ENCODE data around the gene PHLDB2. TPM values are rescaled to one million over a fixed set of nuclear protein-coding genes. Genes with fewer than 3 reads are reported as not detected.

PHLDB2 gene
- total RNA-seq, 1 donor from 2014 or later: 3.4 TPM

- intact Hi-C loops (cut with micrococcal nuclease): loop anchor here (10.0 kb wide), 1 partner anchor 776 kb away; the partner anchor contains the start of gene NECTIN3
Measured at GRCh38 chr3:111850537-111850936, 8.5 kb upstream of the PHLDB2 start.

DNA sequence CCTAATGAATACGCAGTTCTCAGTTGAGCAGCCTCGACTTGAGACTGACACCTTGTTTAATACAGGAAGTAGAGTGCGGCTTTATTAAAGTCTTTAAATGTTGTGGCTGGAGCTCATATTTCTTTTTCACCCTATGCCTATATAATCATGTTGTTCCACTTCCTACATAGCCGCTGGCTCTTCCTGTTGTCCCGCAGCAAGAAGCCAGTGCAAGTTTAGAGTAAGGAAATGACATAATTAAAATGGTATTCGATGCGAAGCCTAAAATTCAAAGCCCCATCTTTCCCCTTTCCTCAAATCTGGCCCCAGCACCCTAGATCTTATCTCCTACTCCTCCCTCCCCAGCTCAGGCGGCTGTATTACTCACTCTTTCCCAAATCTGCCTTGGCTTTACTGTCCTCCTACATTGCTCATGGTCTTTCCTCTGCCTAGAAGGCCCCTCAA lies 7.5 kb upstream of the PHLDB2 start:
- intact Hi-C loops (cut with micrococcal nuclease): loop anchor here (10.0 kb wide), 1 partner anchor 777 kb away; the partner anchor contains the start of gene NECTIN3

DNA sequence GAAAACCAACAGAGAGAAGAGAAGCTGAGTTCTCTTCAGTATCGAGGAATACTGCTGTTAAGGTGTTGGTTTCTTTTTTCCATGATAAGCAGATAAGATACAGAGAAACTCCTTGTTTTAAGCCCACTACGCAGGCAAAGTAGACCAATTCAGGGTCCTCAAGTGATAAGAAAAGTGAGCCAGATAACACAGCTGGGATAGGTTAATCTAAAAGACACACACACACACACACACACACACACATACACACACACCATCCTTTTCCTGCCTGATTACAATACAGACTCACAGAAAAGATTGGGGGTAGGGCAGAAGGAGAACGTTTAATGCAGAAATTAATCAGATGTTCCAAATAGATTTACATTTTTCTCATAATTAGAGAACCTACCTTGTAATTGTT lies 6.5 kb upstream of the PHLDB2 start:
- intact Hi-C loops (cut with micrococcal nuclease): loop anchor here (10.0 kb wide), 1 partner anchor 778 kb away; the partner anchor contains the start of gene NECTIN3

DNA sequence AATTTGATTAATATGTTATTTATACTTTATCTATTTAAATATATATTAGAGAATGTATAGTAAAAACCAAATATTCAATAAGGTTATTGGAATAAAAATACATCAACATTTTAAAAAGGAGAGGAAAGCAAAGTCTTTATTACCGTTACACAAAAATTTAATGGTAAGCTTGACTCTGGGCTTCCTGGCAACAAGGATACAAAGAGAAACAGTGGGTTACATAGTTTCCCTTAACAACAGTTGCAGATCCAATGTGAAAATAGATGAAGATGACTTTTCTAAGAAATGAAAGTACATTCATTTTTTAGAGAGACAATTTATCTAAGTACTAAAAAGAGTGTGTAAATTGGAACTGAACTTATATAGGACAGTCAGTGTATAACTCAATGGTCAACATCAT lies 6.0 kb upstream of the PHLDB2 start:
- intact Hi-C loops (cut with micrococcal nuclease): loop anchor here (10.0 kb wide), 1 partner anchor 778 kb away; the partner anchor contains the start of gene NECTIN3

DNA sequence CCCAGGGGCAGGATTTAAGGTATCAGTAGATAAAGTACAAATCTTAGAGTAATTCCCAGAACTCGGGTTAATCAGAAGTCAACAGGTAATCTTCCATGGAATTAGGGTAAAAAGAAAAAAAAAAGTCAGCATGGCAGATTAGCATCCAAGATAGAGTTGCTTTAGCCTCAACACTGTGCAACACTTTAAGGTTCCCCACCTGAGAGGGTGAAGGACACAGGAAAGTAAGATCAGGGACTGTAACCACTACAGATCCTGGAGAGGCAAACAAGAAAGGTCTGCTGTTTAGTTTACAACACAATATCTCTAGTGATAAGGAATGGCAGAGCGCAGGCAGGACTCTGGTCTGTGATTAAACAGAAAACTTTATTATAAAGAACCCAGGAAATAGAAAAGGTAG lies 4.1 kb upstream of the PHLDB2 start:
- intact Hi-C loops (cut with micrococcal nuclease): loop anchor here (10.0 kb wide), 1 partner anchor 780 kb away; the partner anchor contains the start of gene NECTIN3

GRCh38 chr3:111856501-111856900 lies 2.6 kb upstream of the PHLDB2 start:
- intact Hi-C loops (cut with micrococcal nuclease): loop anchor here (10.0 kb wide), 1 partner anchor 782 kb away; the partner anchor contains the start of gene NECTIN3

DNA sequence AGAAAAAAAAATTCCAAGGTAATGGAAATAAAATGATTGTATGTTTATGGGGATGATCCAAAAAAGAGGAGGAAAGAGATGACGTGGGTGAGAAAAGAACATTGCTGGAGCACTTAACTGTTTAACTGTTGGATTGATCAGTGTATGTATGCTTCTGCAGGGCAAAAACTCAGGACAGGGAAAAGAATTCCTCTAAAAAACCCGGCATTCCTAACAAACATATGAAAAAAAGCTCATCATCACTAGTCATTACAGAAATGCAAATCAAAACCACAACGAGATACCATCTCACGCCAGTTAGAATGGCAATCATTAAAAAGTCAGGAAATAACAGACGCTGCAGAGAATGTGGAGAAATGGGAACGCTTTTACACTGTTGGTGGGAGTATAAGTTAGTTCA lies 1.6 kb upstream of the PHLDB2 start:
- intact Hi-C loops (cut with micrococcal nuclease): loop anchor here (10.0 kb wide), 1 partner anchor 783 kb away; the partner anchor contains the start of gene NECTIN3

DNA sequence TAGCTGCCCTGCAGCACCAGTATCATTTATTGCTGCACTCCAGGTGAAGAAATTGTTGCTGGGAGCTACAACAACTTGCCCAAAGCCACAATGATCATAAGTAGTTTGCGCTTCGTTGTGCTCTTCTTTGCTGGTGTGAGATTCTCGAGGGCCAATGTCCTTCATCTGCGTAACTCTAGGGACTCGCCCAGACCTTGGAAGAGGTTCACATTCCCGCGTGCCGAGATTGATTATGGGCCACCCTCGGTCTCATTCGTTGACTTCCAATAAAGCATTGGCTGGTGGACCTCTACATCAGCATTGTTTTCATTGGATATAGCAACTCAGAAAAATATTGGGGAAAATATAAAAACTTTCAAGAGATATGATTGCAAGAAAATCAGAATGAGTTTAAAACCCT lies 423 bp upstream of the PHLDB2 start:
- intact Hi-C loops (cut with micrococcal nuclease): loop anchor here (10.0 kb wide), 1 partner anchor 784 kb away; the partner anchor contains the start of gene NECTIN3

- intact Hi-C loops (cut with micrococcal nuclease): loop anchor here (1.0 to 10.0 kb wide), 5 partner anchors 29 to 785 kb away; partner anchors contain the start of gene NECTIN3
Measured at GRCh38 chr3:111859974-111860859, 1.2 kb downstream of the PHLDB2 start.

- intact Hi-C loops (cut with micrococcal nuclease): loop anchor here (2.0 to 5.0 kb wide), 3 partner anchors 31 to 313 kb away; no protein-coding TSS in a partner anchor
Measured at GRCh38 chr3:111861391-111861790, 2.3 kb downstream of the PHLDB2 start.

GRCh38 chr3:111862415-111862814 lies 3.4 kb downstream of the PHLDB2 start:
- intact Hi-C loops (cut with micrococcal nuclease): loop anchor here (5.0 kb wide), 1 partner anchor 105 kb away; no protein-coding TSS in a partner anchor

GRCh38 chr3:111862974-111863373 lies 3.9 kb downstream of the PHLDB2 start:
- intact Hi-C loops (cut with micrococcal nuclease): loop anchor here (5.0 kb wide), 1 partner anchor 104 kb away; no protein-coding TSS in a partner anchor

DNA sequence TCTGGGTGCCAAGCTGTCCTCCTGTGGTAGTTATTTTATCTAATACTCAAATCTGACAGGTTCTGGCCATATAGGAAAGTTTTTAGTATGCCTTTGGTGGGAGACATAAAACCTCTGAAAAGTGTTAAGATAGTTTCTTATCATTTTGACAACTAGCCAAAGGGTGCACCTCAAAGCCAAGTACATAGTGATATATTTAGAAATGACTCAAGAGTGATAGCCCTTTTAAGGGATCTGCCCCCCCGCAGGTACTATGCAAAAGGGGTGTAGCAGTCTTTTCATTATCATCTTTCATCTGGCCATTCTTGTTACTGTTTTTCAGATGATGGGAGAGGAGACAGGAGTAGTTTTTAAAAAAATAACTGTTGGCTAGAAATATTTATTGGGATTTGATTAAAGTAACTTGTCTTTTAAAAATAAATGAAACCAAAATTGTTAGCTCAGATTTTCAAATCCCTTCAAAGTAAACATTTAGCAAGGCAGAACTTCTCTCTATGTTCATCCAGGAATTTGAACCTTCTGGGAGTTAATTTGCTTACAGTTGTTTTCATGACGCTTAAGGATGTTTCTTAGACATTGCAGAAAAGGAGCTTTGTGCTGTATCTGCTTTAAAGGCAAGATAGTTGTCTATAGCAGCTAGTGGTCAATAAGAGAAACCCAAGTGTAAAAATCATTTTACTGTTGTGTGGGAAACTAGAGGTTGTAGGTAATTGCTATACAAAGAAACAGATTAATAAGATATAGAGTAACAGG lies 5.1 kb downstream of the PHLDB2 start:
- intact Hi-C loops (cut with micrococcal nuclease): loop anchor here (5.0 kb wide), 1 partner anchor 103 kb away; no protein-coding TSS in a partner anchor

GRCh38 chr3:111864821-111865656 lies 6.0 kb downstream of the PHLDB2 start:
- intact Hi-C loops (cut with micrococcal nuclease): loop anchor here (5.0 kb wide), 1 partner anchor 102 kb away; no protein-coding TSS in a partner anchor

DNA sequence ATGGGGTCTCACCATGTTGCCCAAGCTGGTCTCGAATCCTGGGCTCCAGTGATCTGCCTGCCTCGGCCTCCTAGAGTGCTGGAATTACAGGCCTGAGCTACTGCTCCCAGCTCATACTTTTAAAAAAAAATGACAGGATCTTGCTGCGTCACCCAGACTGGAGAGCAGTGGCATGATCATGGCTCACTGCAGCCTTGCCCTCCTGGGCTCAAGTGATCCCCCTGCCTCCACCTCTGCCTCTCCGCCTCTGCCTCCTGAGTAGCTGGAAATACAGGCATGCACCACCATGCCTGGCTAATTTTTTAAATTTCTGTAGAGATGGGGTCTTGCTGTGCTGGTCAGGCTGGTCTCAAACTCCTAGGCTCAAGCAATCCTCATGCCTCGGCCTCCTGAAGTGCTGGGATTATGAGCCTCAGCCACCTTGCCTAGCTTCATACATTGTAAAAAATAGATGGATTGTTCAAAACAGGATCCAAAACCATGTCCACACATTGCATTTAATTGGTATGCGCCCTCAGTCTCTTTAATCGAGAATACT lies 8.9 kb downstream of the PHLDB2 start:
- intact Hi-C loops (cut with micrococcal nuclease): no loop called here

DNA sequence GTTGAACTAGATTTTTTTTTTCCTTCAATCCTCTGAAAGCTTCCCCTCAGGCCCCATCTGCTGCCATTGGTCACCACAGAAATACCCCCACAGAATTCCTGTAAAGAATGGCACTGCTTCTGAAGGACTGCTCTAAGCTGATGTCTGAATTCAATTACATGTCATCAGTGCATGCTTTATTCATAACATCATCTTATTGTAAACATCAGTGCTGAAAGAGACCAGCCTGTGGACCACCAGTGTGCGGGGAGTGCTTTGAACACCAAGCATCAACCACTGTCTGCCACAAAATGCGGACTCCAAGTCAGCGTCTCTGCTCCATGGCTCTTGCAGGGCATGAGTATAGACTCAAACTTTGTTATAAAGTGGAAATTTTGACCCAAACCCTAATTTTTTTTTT lies 11.6 kb downstream of the PHLDB2 start:
- intact Hi-C loops (cut with micrococcal nuclease): no loop called here

DNA sequence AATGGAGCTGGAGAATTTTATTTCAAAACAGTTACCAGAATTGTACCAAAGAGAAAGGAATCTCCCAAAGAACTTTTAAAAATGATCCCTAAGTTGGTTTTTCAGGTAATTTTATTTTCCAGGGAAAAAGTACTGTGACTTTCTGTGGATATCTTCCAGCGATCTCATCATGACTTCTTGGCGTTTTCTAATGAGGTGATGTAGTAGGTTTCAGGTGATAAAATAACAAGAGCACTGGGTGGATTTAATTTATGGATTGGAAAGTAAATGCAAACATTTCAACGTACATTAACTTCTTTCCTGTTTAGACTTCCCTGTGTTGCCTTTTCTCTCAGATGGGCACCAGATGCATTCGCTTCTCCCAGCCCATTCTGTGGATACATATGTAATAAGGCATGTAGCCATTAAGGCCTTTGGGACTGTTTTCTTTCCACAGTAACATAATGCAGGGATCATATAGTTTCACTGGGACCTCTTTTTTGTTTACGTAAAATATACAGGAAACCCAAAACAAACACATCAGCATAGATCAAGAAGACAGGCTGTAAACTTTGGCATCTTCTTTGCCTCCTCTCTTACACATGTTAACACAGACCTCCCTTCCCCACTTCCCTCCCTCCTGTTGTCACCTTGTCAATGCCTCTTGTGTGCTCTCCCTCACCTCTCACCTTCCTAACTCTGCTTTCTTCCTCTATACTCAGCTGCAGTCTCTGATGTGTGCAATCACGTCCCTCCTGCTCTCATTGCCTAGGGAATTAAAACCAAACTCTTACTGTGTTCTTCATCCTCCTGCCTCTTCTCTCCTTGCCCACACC lies 13.0 kb downstream of the PHLDB2 start:
- intact Hi-C loops (cut with micrococcal nuclease): no loop called here

DNA sequence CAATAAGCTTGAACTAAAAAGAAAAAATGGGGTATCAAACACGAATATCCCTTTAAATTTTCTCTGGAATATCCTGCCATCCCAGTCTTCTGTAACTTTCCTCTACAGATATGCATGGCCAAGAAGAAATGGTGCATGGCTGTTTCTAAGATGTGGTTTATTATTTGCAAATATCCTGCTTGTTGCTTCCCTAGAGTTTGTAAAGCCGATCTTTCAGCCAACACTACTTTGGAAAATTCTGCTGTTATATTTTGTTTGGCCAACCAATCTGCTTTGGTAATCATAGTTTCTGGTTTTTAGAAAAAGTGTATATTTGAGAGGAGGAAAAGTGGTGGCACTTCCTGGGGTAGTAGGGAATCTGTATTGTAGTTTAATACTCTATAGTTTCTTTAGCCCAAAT lies 13.9 kb downstream of the PHLDB2 start:
- intact Hi-C loops (cut with micrococcal nuclease): no loop called here

GRCh38 chr3:111874177-111874820 lies 15.2 kb downstream of the PHLDB2 start:
- intact Hi-C loops (cut with micrococcal nuclease): no loop called here

All from T-helper 1 cell treated with Interleukin-12 subunit alpha and Interleukin-12 subunit beta and Interleukin-4 antibody, amounts not matched to agents 30 ng/mL and 1 ng/mL, for 36 hours (primary cell).